Common myeloid progenitor, CD34-positive (primary cell): Measurements from ENCODE around the gene DUSP5.
"Not testable (repeated sequence)": the region's sequence is repeated elsewhere in the genome, so short reads cannot be mapped to it uniquely, and the experiment has no call there.

Experiments used
- CTCF ChIA-PET: fragments of 350-600 bp; sonication (Branson Sonifier 250); formaldehyde crosslinking; loops from one replicate; lab custom pipeline; 2021; ENCODE audit warnings: antibody characterized with exemption; lab: Charles Lee
- POLR2A ChIA-PET: fragments of 350-600 bp; sonication (Branson Sonifier 250); formaldehyde crosslinking; loops from one replicate; lab custom pipeline; 2021; ENCODE audit warnings: antibody characterized with exemption; lab: Charles Lee
- DNase-seq, 3 donors: peaks; one replicate each; pipeline versions ENCODE4 v3.0.0 to v3.0.0-alpha.2; 2013
- H3K27ac ChIP-seq, 2 experiments: 1 replicate in 1 of 2; 2 replicates in 1 of 2; pipeline ENCODE4 v1.7.0; 2013; ENCODE audit warnings: inconsistent platforms in 2 of 2, low read length in 2 of 2, mild to moderate bottlenecking in 2 of 2, low read depth in 1 of 2, moderate library complexity in 1 of 2; ENCODE audit not compliant: severe bottlenecking in 2 of 2, insufficient read depth in 1 of 2, poor library complexity in 1 of 2
- H3K27me3 ChIP-seq, 5 experiments: replicated peaks in 2 of 5; 1 replicate in 3 of 5; 2 replicates in 2 of 5; pipeline versions ENCODE4 v1.6.1 to v1.7.0; 2013; ENCODE audit warnings: low read length in 4 of 5, mild to moderate bottlenecking in 2 of 5, moderate library complexity in 2 of 5, inconsistent platforms in 1 of 5; ENCODE audit not compliant: insufficient read depth in 5 of 5, control insufficient read depth in 4 of 5
- H3K36me3 ChIP-seq, 4 experiments: 1 replicate in 2 of 4; 2 replicates in 2 of 4; pipeline versions ENCODE4 v1.6.1 to v1.7.0; 2013; ENCODE audit warnings: low read length in 3 of 4, control low read depth in 1 of 4, mild to moderate bottlenecking in 1 of 4; ENCODE audit not compliant: control insufficient read depth in 4 of 4, insufficient read depth in 4 of 4
- H3K4me1 ChIP-seq, 4 experiments: 1 replicate in 3 of 4; 2 replicates in 1 of 4; pipeline versions ENCODE4 v1.6.1 to v1.7.1; 2013; ENCODE audit warnings: low read length in 3 of 4, mild to moderate bottlenecking in 3 of 4, control low read depth in 1 of 4, inconsistent platforms in 1 of 4, moderate library complexity in 1 of 4; ENCODE audit not compliant: control insufficient read depth in 4 of 4, insufficient read depth in 4 of 4; ENCODE audit errors: control extremely low read depth in 1 of 4
- H3K4me3 ChIP-seq, 7 experiments: 1 replicate in 4 of 7; 2 replicates in 3 of 7; pipeline versions ENCODE4 v1.5.1 to v1.7.0; 2013; ENCODE audit warnings: mild to moderate bottlenecking in 7 of 7, low read length in 6 of 7, moderate library complexity in 6 of 7, inconsistent platforms in 2 of 7, low read depth in 2 of 7, control low read depth in 1 of 7; ENCODE audit not compliant: insufficient read depth in 4 of 7, control insufficient read depth in 1 of 7; ENCODE audit errors: extremely low read depth in 1 of 7
- H3K9me3 ChIP-seq, 5 experiments: 1 replicate in 4 of 5; 2 replicates in 1 of 5; pipeline versions ENCODE4 v1.6.1 to v1.7.1; 2013; ENCODE audit warnings: low read length in 4 of 5, mild to moderate bottlenecking in 2 of 5, inconsistent platforms in 1 of 5, low read depth in 1 of 5, moderate library complexity in 1 of 5; ENCODE audit not compliant: control insufficient read depth in 4 of 5, insufficient read depth in 2 of 5; ENCODE audit errors: control extremely low read depth in 1 of 5
- WGBS: methylation state at CpG from one replicate; pipeline ENCODE4 v1.1.5; 2013; ENCODE audit not compliant: insufficient coverage; 5-methylcytosine and 5-hydroxymethylcytosine counted together

The DUSP5 gene

DNA sequence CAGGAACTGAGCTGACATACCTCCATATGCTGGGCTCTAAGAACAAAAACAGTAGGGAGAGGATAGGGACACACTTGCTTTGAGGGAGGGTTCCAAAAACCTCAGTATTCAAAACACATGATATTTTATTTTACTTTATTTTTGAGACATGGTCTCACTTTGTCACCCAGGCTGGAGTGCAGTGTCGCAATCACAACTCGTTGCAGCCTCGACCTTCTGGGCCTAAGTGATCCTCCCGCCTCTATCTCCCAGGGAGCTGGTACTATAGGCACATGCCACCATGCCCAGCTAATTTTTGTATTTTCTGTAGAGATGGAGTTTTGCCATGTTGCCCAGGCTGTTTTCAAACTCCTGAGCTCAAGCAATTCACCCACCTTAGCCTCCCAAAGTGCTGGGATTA is 34.9 kb downstream of the DUSP5 start:
- Histone ChIP-seq H3K4me1 (peaks cover 8 to 56% (median 19%) of the 10 kb centered on the region in 4 experiments), H3K27me3 (peaks cover 0 to 11% (median 5%) of the 10 kb centered on the region in 5 experiments)
- H3K27ac ChIP-seq, H3K9me3 ChIP-seq, H3K36me3 ChIP-seq, DNase-seq, H3K4me3 ChIP-seq, POLR2A ChIA-PET: not testable (repeated sequence)
- WGBS: 93% methylated on average over 4 of the region's 4 CpGs
- CTCF ChIA-PET: interaction anchor here (1.5 kb wide), 1 partner anchor 15 kb away, joined by 4 read pairs; no protein-coding TSS in a partner anchor

DNA sequence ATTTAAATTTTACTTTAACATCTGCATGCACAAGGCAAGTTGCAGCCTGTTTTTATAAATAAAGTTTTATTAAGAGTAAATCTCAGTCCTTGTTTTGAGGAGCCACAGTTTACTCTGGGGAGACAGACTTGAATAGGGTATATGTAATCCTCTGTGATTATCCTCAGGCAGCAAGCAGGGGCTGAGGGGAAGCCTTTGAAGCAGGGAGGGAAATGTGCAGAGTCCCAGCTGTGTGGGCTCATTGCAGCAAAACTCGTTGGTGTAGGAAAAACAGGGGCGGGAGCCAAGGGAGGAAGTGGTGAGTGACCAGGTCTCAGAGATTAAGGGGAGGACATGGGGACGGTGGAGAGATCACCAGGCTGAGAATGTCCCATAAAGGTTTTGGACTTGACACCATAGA is 35.4 kb downstream of the DUSP5 start:
- H3K9me3 ChIP-seq: no peaks in the 10 kb centered on the region
- no peak for DNase-seq
- H3K4me1 ChIP-seq: peaks cover 8 to 52% (median 19%) of the 10 kb centered on the region in 4 experiments
- peaks cover 0 to 11% (median 5%) of the 10 kb centered on the region in 5 experiments for H3K27me3 ChIP-seq
- no peaks in the 10 kb centered on the region for H3K36me3 ChIP-seq
- ChIA-PET POLR2A (no interaction called here), CTCF (interaction anchor here (1.2 to 1.6 kb wide), 2 partner anchors 13 to 222 kb away, joined by 3 to 5 read pairs; no protein-coding TSS in a partner anchor)
- no peak overlapping the region for H3K27ac ChIP-seq
- H3K4me3 ChIP-seq: no peak overlapping the region
- WGBS: 0% methylated on average over 3 of the region's 3 CpGs

DNA sequence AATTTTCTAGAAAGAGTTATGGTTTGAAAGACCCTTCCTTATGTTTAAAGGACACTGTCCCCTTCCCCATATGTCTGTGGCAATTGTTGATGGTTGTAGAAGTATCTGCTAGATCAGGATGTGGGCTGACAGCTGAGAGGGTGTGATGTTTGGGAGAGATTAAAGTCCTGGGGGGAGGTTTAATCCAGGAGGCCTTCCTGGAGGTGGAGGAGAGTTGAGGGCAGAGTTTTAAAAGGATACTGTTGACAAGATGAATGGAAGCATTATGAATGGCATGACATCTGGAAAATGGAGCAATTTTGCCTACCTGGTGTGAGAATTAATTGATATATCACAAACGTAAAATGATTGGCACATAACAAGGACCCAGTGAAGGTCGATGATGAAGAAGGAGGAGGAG is 36.9 kb downstream of the DUSP5 start:
- Histone ChIP-seq H3K27me3 (peaks cover 0 to 11% (median 5%) of the 10 kb centered on the region in 5 experiments), H3K4me3 (no peak overlapping the region), H3K36me3 (no peaks in the 10 kb centered on the region), H3K27ac (no peak overlapping the region), H3K4me1 (peaks cover 8 to 52% (median 18%) of the 10 kb centered on the region in 4 experiments), H3K9me3 (no peaks in the 10 kb centered on the region)
- peak in 1 of 3 donors; percentile 26 for DNase-seq
- WGBS: 79% methylated on average over 2 of the region's 2 CpGs
- ChIA-PET POLR2A (no interaction called here), CTCF (interaction anchor here (1.6 kb wide), 1 partner anchor 12 kb away, joined by 5 read pairs; no protein-coding TSS in a partner anchor)

DNA sequence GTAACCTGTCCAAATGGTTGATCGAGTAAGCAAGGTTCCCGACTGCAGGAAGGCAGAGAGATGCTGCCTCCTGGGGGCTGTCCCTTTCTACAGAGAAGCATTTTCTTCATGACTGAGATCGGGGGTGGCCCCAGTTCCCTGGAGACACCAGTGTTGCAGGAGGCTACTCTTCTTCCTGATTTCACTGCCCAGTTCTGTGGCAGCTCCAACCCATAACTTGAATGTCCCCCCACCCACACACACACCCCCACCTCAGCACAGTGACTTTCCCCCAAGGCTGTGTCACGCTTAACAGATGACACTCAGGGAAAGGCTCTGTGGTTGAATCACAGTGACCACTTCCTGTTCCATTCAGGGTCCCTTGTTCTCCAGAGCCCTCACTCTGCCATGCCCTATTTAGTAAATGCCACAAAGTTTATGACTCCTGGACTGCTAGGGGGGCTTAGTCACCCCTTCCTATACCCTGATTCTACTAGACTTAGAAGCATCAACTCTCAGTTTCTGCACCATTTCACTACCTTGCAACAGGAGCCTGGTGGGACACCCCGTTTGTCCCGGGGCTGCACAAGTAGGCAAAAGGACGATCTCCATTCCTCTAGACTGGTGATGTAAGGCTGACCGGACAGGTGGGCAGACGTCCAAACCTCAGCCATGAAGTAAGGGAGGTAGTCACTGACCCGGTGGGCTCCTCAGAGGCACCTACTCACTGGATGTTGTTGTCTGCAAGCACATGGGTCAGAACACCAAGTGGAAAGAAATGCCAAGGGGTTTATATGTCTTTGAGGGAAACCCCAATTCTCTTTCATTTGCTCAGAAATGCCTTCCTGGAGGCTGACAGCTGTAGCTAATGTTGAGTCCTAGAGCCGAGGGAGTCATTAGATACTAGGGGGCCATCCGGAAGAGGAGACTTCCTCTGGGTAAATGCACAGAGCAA is 38.5 kb downstream of the DUSP5 start:
- POLR2A ChIA-PET: no interaction called here
- no peaks in the 10 kb centered on the region for H3K27me3 ChIP-seq
- H3K9me3 ChIP-seq: no peaks in the 10 kb centered on the region
- peak; percentile 63 to 96 (median 96) for DNase-seq
- CTCF ChIA-PET: interaction anchor here (0.6 to 2.1 kb wide), 6 partner anchors 10 to 184 kb away, joined by 3 to 6 read pairs (median 5); no protein-coding TSS in a partner anchor
- H3K4me1 ChIP-seq: peaks cover 8 to 48% (median 15%) of the 10 kb centered on the region in 4 experiments
- H3K27ac ChIP-seq: no peak overlapping the region
- WGBS: 55% methylated on average over 12 of the region's 12 CpGs
- no peaks in the 10 kb centered on the region for H3K36me3 ChIP-seq
- H3K4me3 ChIP-seq: peak overlapping the region in 2 of 7 experiments; percentile 4 to 25

DNA sequence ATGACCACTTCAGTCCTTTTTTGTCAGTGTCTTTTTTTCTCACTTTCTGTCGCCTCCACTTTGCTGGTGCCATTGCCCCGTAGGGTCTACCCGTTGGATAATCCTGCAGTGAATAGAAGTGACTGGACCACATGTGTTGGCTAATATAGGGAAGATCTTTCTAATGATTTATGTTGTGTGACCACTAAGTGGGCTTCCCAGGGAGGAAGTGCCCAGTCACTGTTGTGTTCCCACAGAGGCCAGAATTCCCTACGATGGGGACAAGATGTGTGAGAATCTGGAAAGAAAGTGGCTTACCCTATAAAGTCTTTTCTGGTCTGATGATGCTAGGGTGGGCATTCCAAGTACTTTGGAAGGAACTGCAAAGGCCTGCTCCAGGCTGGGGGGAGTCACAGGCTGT is 41.4 kb downstream of the DUSP5 start:
- no peak overlapping the region for H3K4me3 ChIP-seq
- no peak overlapping the region for H3K27ac ChIP-seq
- no peak for DNase-seq
- CTCF ChIA-PET: interaction anchor here (1.1 to 1.9 kb wide), 2 partner anchors 31 to 185 kb away, joined by 3 to 6 read pairs; no protein-coding TSS in a partner anchor
- 96% methylated on average over 3 of the region's 4 CpGs for WGBS
- no peaks in the 10 kb centered on the region for H3K36me3 ChIP-seq
- H3K9me3 ChIP-seq: no peaks in the 10 kb centered on the region
- POLR2A ChIA-PET: no interaction called here
- H3K4me1 ChIP-seq: peaks cover 8 to 32% (median 15%) of the 10 kb centered on the region in 4 experiments
- H3K27me3 ChIP-seq: no peaks in the 10 kb centered on the region

DNA sequence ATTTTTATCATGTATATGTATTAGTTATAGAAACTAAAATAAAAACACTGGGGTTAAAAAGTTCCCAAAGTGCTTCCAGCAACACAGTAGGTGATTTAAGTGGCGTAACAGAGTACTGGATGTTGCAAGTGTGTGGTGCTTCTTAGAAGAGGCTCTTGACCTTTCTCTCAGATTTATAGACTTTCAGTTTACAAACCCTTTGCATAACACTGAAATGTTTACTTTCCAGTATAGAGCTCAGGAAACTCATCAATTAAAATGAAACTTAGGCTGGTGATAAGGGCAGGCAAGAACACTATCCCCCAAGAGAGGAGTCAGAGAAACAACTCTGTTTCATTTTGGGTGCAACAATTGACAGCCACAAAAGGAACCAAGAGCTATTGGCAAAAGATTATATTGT is 42.3 kb downstream of the DUSP5 start:
- H3K27ac ChIP-seq: no peak overlapping the region
- DNase-seq: no peak
- no peaks in the 10 kb centered on the region for H3K27me3 ChIP-seq
- H3K4me3 ChIP-seq: no peak overlapping the region
- no CpG with 5 or more reads among the region's 1 CpG for WGBS
- H3K36me3 ChIP-seq: no peaks in the 10 kb centered on the region
- H3K4me1 ChIP-seq: peaks cover 8 to 23% (median 15%) of the 10 kb centered on the region in 4 experiments
- ChIA-PET CTCF (interaction anchor here (0.9 to 1.9 kb wide), 4 partner anchors 8 to 187 kb away, joined by 3 to 6 read pairs (median 4); no protein-coding TSS in a partner anchor), POLR2A (no interaction called here)
- no peaks in the 10 kb centered on the region for H3K9me3 ChIP-seq
